GM21360 (cell line): ENCODE results near the gene KCNJ1.

Experiments used
- ATAC-seq: cut with Tn5 transposase; IDR thresholded peaks from one replicate; pipeline ENCODE4 v1.9.1; 2021; ENCODE audit warnings: mild to moderate bottlenecking, moderate library complexity; ENCODE audit not compliant: unreplicated experiment

KCNJ1 gene

GRCh38 chr11:128853559-128853958 is 13.5 kb downstream of the KCNJ1 start:
- ATAC-seq = no peak

- ATAC-seq = no peak
Observed at GRCh38 chr11:128852327-128853023, 14.6 kb downstream of the KCNJ1 start.

GRCh38 chr11:128848815-128849455 is 18.2 kb downstream of the KCNJ1 start:
- ATAC-seq = peak; percentile 91

- ATAC-seq = no peak
Observed at GRCh38 chr11:128846985-128847384, 20.1 kb downstream of the KCNJ1 start.

GRCh38 chr11:128845334-128845780 is 21.7 kb downstream of the KCNJ1 start:
- ATAC-seq = no peak

GRCh38 chr11:128843198-128843785 is 23.8 kb downstream of the KCNJ1 start:
- no peak for ATAC-seq

- ATAC-seq = peak; percentile 61
Observed at GRCh38 chr11:128841461-128842072, 25.5 kb downstream of the KCNJ1 start.

- no peak for ATAC-seq
Observed at GRCh38 chr11:128840783-128841182, 26.3 kb downstream of the KCNJ1 start.

GRCh38 chr11:128840137-128840536 is 27.0 kb downstream of the KCNJ1 start:
- no peak for ATAC-seq

- no peak for ATAC-seq
Observed at GRCh38 chr11:128839081-128839480, 28.0 kb downstream of the KCNJ1 start.

GRCh38 chr11:128837627-128838026 is 29.5 kb downstream of the KCNJ1 start:
- ATAC-seq = no peak

- no peak for ATAC-seq
Observed at GRCh38 chr11:128835741-128836430, 31.2 kb downstream of the KCNJ1 start.

- no peak for ATAC-seq
Observed at GRCh38 chr11:128834157-128834556, 32.9 kb downstream of the KCNJ1 start.

GRCh38 chr11:128832121-128832497 is 35.0 kb downstream of the KCNJ1 start:
- ATAC-seq = peak; percentile 39

GRCh38 chr11:128831174-128832120 is 35.6 kb downstream of the KCNJ1 start:
- ATAC-seq = peak; percentile 80

- peak; percentile 42 for ATAC-seq
Observed at GRCh38 chr11:128830290-128831173, 36.6 kb downstream of the KCNJ1 start.

GRCh38 chr11:128828350-128828749 is 38.7 kb downstream of the KCNJ1 start:
- ATAC-seq = no peak

GRCh38 chr11:128827191-128827893 is 39.8 kb downstream of the KCNJ1 start:
- no peak for ATAC-seq
